Body of pancreas (tissue), 4 donors: ENCODE measurements around the gene OPRL1. TPM values are rescaled to one million over a fixed set of nuclear protein-coding genes. Genes with fewer than 3 reads are reported as not detected.

Experiments
- ATAC-seq: fragments of 150-250 bp; one replicate; pipeline ENCODE4 v1.9.1; 2016
- DNase-seq, 4 donors: peaks; one replicate each; pipeline ENCODE4 v3.0.0-alpha.2; 2019
- H3K27ac ChIP-seq, 4 donors: fragments of 200-600 bp; sonication (generic); 1 replicate in 3 of 4; 2 replicates in 1 of 4; pipeline versions ENCODE4 v1.5.1 to v1.6.1; 2016 to 2019; ENCODE audit warnings: mild to moderate bottlenecking in 1 of 4, mixed read lengths in 1 of 4, moderate library complexity in 1 of 4
- H3K27me3 ChIP-seq, 2 donors: fragments of 200-600 bp; sonication (generic); one replicate each; pipeline ENCODE4 v1.6.0; 2016; ENCODE audit warnings: mild to moderate bottlenecking in 1 of 2
- H3K36me3 ChIP-seq, 2 donors: fragments of 200-600 bp; sonication (generic); replicated peaks in 1 of 2; 2 replicates each; pipeline ENCODE4 v1.5.1; 2016; ENCODE audit warnings: low read depth in 2 of 2; ENCODE audit not compliant: insufficient read depth in 1 of 2
- H3K4me1 ChIP-seq: fragments of 200-600 bp; sonication (generic); one replicate; pipeline ENCODE4 v1.6.0; 2016
- H3K4me3 ChIP-seq, 2 donors: fragments of 200-600 bp; sonication (generic); 1 replicate in 1 of 2; 2 replicates in 1 of 2; pipeline ENCODE4 v1.5.1; 2016 to 2019
- H3K9me3 ChIP-seq, 3 donors: fragments of 200-600 bp; sonication (generic); 1 replicate in 2 of 3; 2 replicates in 1 of 3; pipeline ENCODE4 v1.5.1; 2016
- POLR2A ChIP-seq, 3 donors: fragments of 450-650 bp; IDR thresholded peaks; one replicate each; pipeline ENCODE4 v1.6.1; 2016; ENCODE audit warnings: antibody characterized with exemption in 3 of 3, mild to moderate bottlenecking in 2 of 3
- WGBS, 2 donors: methylation state at CpG; one replicate each; pipeline ENCODE4 v1.1.5; 2017; 5-methylcytosine and 5-hydroxymethylcytosine counted together
- intact Hi-C: fragments of 100-400 bp; cut with DNase I; formaldehyde crosslinking; loops from one replicate; pipeline ENCODE4 v1.15.1; 2023
- total RNA-seq, 2 donors: library from RNA; depleted of rRNA; stranded (reverse); fragments of >200 nt; gene quantifications; one replicate each; pipeline ENCODE4 v1.1.0, GENCODE V29; 2016
- TF ChIP-seq, protein P1 (sequence below), 7 experiments: fragments of 450-650 bp in 4 of 7; fragments of 200-600 bp in 3 of 7; sonication (generic) in 3 of 7; IDR thresholded peaks; one replicate each; pipeline ENCODE4 v1.5.1; 2016 to 2019; ENCODE audit warnings: antibody characterized with exemption in 7 of 7

The OPRL1 gene
- total RNA-seq, 2 donors from 2014 or later = 1.0 to 2.6 TPM

- Histone ChIP-seq H3K27me3 (peaks cover 0 to 12% of the 10 kb centered on the region in 2 donors), H3K36me3 (no peaks in the 10 kb centered on the region), H3K4me3 (no peak overlapping the region), H3K27ac (peak overlapping the region in 2 of 4 donors; percentile 31 to 53), H3K4me1 (peaks cover 14% of the 10 kb centered on the region), H3K9me3 (no peaks in the 10 kb centered on the region)
- intact Hi-C loops = no loop called here
- no peak for DNase-seq
- no peak for ATAC-seq
- WGBS, 2 donors = 23 to 58% methylated on average over 5 to 16 of the region's 16 CpGs
- TF ChIP-seq, protein P1, sequence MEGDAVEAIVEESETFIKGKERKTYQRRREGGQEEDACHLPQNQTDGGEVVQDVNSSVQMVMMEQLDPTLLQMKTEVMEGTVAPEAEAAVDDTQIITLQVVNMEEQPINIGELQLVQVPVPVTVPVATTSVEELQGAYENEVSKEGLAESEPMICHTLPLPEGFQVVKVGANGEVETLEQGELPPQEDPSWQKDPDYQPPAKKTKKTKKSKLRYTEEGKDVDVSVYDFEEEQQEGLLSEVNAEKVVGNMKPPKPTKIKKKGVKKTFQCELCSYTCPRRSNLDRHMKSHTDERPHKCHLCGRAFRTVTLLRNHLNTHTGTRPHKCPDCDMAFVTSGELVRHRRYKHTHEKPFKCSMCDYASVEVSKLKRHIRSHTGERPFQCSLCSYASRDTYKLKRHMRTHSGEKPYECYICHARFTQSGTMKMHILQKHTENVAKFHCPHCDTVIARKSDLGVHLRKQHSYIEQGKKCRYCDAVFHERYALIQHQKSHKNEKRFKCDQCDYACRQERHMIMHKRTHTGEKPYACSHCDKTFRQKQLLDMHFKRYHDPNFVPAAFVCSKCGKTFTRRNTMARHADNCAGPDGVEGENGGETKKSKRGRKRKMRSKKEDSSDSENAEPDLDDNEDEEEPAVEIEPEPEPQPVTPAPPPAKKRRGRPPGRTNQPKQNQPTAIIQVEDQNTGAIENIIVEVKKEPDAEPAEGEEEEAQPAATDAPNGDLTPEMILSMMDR (IDR thresholded peaks at IDR 0.05) = no peak
- TF ChIP-seq POLR2A (IDR thresholded peaks at IDR 0.05) = no peak
These were observed 30.0 kb upstream of the OPRL1 start for GRCh38 chr20:64049878-64050260.

GRCh38 chr20:64050261-64051032 lies 29.4 kb upstream of the OPRL1 start:
- Histone ChIP-seq H3K27ac (peak overlapping the region in 2 of 4 donors; percentile 31 to 53), H3K27me3 (peaks cover 0 to 12% of the 10 kb centered on the region in 2 donors), H3K4me3 (no peak overlapping the region), H3K36me3 (no peaks in the 10 kb centered on the region), H3K4me1 (peaks cover 14% of the 10 kb centered on the region), H3K9me3 (no peaks in the 10 kb centered on the region)
- TF ChIP-seq POLR2A (IDR thresholded peaks at IDR 0.05) = no peak
- TF ChIP-seq, protein P1 (IDR thresholded peaks at IDR 0.05) = no peak
- intact Hi-C loops = no loop called here
- WGBS, 2 donors = 56 to 79% methylated on average over 14 to 18 of the region's 23 CpGs
- DNase-seq (no peak), ATAC-seq (no peak)

DNA sequence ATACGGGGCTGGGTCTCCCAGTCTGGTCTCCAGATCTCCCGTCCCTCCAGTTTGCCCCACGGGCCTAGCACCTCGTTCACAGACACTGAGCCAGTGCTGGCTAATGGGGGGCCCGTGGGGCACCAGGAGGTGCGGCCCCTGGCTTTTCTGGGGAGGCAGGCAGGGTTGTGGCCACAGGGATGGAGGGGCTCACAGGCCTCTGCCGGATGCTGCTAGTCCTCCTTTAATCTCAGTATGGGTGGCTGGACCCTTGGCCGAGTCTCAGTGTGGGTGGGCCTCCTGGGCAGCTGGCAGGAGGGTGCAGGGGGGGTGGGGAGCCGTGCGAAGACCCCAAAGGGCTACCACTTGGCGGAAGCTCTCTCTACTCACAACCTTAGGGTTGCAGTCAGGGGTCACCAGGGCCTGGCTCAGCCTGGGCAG lies 28.8 kb upstream of the OPRL1 start:
- Histone ChIP-seq H3K36me3 (no peaks in the 10 kb centered on the region), H3K4me3 (no peak overlapping the region), H3K27ac (peak overlapping the region in 2 of 4 donors; percentile 31 to 53), H3K27me3 (peaks cover 0 to 12% of the 10 kb centered on the region in 2 donors), H3K4me1 (peaks cover 14% of the 10 kb centered on the region), H3K9me3 (no peaks in the 10 kb centered on the region)
- no peak for TF ChIP-seq POLR2A (IDR thresholded peaks at IDR 0.05)
- TF ChIP-seq, protein P1 (IDR thresholded peaks at IDR 0.05) = no peak
- intact Hi-C loops = no loop called here
- WGBS, 2 donors = 56 to 57% methylated on average over 4 to 10 of the region's 11 CpGs
- DNase-seq (no peak), ATAC-seq (no peak)

- DNase-seq (peak in 2 of 4 donors; percentile 30 to 45), ATAC-seq (peak; percentile 38)
- 40 to 76% methylated on average over 1 to 11 of the region's 15 CpGs for WGBS, 2 donors
- Histone ChIP-seq H3K36me3 (no peaks in the 10 kb centered on the region), H3K9me3 (no peaks in the 10 kb centered on the region), H3K4me3 (no peak overlapping the region), H3K27me3 (peaks cover 0 to 12% of the 10 kb centered on the region in 2 donors), H3K27ac (peak overlapping the region in 2 of 4 donors; percentile 36 to 44), H3K4me1 (peaks cover 14% of the 10 kb centered on the region)
- intact Hi-C loops = no loop called here
- TF ChIP-seq, protein P1 (IDR thresholded peaks at IDR 0.05) = no peak
- peak in 1 of 3 donors; percentile 19 for TF ChIP-seq POLR2A (IDR thresholded peaks at IDR 0.05)
These were observed 28.1 kb upstream of the OPRL1 start for GRCh38 chr20:64051561-64052325.
